Choroid plexus epithelial cell (primary cell): Measurements from ENCODE around the gene PLXNB2.

Experiments
- DNase-seq: peaks from one replicate; pipeline ENCODE4 v3.0.0-alpha.2; 2010; ENCODE audit warnings: low read depth
- H3K4me3 ChIP-seq: 2 replicates; pipeline ENCODE4 v1.5.1; 2011; ENCODE audit warnings: low read depth, mild to moderate bottlenecking, control low read depth, low read length, moderate library complexity
- CTCF ChIP-seq: conservative IDR thresholded peaks from 2 replicates; pipeline ENCODE4 v1.5.1; 2011; ENCODE audit warnings: low read depth, mild to moderate bottlenecking, control low read depth, inconsistent platforms, low read length, moderate library complexity

PLXNB2 gene

GRCh38 chr22:50256258-50256862 is 51.1 kb downstream of the PLXNB2 start:
- DNase-seq, result no peak
- no peak for TF ChIP-seq CTCF
- no peak overlapping the region for H3K4me3 ChIP-seq

- H3K4me3 ChIP-seq, result no peak overlapping the region
- DNase-seq, result no peak
- no peak for TF ChIP-seq CTCF
These were observed 51.8 kb downstream of the PLXNB2 start for GRCh38 chr22:50255607-50256006.

GRCh38 chr22:50255099-50255498 is 52.3 kb downstream of the PLXNB2 start:
- no peak overlapping the region for H3K4me3 ChIP-seq
- no peak for TF ChIP-seq CTCF
- DNase-seq, result no peak

GRCh38 chr22:50253941-50254340 is 53.5 kb downstream of the PLXNB2 start:
- no peak for TF ChIP-seq CTCF
- no peak overlapping the region for H3K4me3 ChIP-seq
- no peak for DNase-seq

GRCh38 chr22:50253046-50253915 is 54.2 kb downstream of the PLXNB2 start:
- DNase-seq, result no peak
- H3K4me3 ChIP-seq, result no peak overlapping the region
- TF ChIP-seq CTCF, result no peak

- no peak overlapping the region for H3K4me3 ChIP-seq
- peak; percentile 75 for TF ChIP-seq CTCF
- peak; percentile 70 for DNase-seq
These were observed 55.1 kb downstream of the PLXNB2 start for GRCh38 chr22:50252082-50253045.
